DOHH2 (cell line): ENCODE data around the gene SLC5A10.

Experiments
- H3F3A ChIP-seq: fragments of 200-600 bp; sonication (generic), shearing (Covaris generic); 2 replicates; pipeline ENCODE4 v1.6.0; 2016; ENCODE audit warnings: antibody characterized with exemption, mild to moderate bottlenecking; ENCODE audit not compliant: control insufficient read depth, insufficient read depth
- H3K27ac ChIP-seq: fragments of 200-600 bp; sonication (generic); 2 replicates; pipeline ENCODE4 v1.5.1; 2014; ENCODE audit warnings: low read depth, mild to moderate bottlenecking, low read length, moderate library complexity
- H3K27me3 ChIP-seq: fragments of 200-600 bp; sonication (generic); 2 replicates; pipeline ENCODE4 v1.6.1; 2014; ENCODE audit warnings: mild to moderate bottlenecking, low read length, mixed read lengths; ENCODE audit not compliant: control insufficient read depth
- H3K36me3 ChIP-seq: fragments of 200-600 bp; sonication (generic); 2 replicates; pipeline ENCODE4 v1.6.1; 2014; ENCODE audit warnings: mild to moderate bottlenecking, low read length, moderate library complexity, mixed read lengths; ENCODE audit not compliant: control insufficient read depth
- H3K4me1 ChIP-seq: fragments of 200-600 bp; sonication (generic); 2 replicates; pipeline ENCODE4 v1.6.1; 2014; ENCODE audit warnings: mild to moderate bottlenecking, low read length, mixed read lengths; ENCODE audit not compliant: control insufficient read depth
- H3K4me2 ChIP-seq: fragments of 200-600 bp; sonication (generic); 2 replicates; pipeline ENCODE4 v1.6.0; 2014; ENCODE audit warnings: mild to moderate bottlenecking, low read length, moderate library complexity
- H3K4me3 ChIP-seq: fragments of 200-600 bp; sonication (generic); 2 replicates; pipeline ENCODE4 v1.5.1; 2014; ENCODE audit warnings: mild to moderate bottlenecking, low read length, mixed read lengths
- H3K79me2 ChIP-seq: fragments of 200-600 bp; sonication (generic); 2 replicates; pipeline ENCODE4 v1.6.1; 2014; ENCODE audit warnings: mild to moderate bottlenecking, low read length, mixed read lengths; ENCODE audit not compliant: control insufficient read depth
- H3K9me2 ChIP-seq: fragments of 200-600 bp; sonication (generic); replicated peaks from 2 replicates; pipeline ENCODE4 v1.6.1; 2014; ENCODE audit warnings: mild to moderate bottlenecking, low read length, mixed read lengths; ENCODE audit not compliant: control insufficient read depth
- H3K9me3 ChIP-seq: fragments of 200-600 bp; sonication (generic); 2 replicates; pipeline ENCODE4 v1.6.1; 2014; ENCODE audit warnings: antibody characterized with exemption, low read length, mixed read lengths; ENCODE audit not compliant: control insufficient read depth, insufficient read depth
- H4K20me1 ChIP-seq: fragments of 200-600 bp; sonication (generic); 2 replicates; pipeline ENCODE4 v1.6.0; 2014; ENCODE audit warnings: low read depth, mild to moderate bottlenecking, antibody characterized with exemption, low read length, moderate library complexity; ENCODE audit not compliant: control insufficient read depth, insufficient read depth
- EZH2phosphoT487 ChIP-seq: fragments of 200-600 bp; sonication (generic); IDR thresholded peaks from 2 replicates; pipeline ENCODE4 v1.6.1; 2017; ENCODE audit warnings: borderline replicate concordance, mild to moderate bottlenecking, antibody characterized with exemption, low read length, moderate library complexity, mixed read lengths
- TF ChIP-seq, protein P1 (sequence below): fragments of 200-600 bp; sonication (generic); IDR thresholded peaks from one replicate; pipeline ENCODE4 v1.5.1; 2014; ENCODE audit warnings: antibody characterized with exemption, mild to moderate bottlenecking, low read depth, low read length; ENCODE audit not compliant: poor library complexity, severe bottlenecking

The SLC5A10 gene

DNA sequence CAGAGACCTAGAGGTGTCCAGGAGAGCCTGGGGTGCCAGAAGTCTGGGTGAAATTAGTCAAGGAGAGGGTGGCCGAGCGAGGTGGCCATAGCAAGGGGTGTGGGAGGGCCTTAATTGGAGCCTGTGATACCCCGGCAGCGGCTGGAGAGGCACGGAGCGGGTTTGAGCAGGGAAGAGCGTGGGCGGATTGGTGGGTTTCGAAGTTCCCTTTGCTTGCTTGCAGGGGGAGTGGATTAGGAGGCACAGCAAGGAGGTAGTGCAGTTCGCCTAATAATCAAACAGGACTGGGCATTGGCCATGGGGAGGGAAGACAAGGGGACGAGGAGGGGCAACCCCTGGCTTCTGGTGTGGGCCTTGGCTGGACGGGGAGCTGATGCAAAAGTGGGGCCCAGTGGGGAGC lies 58.0 kb downstream of the SLC5A10 start:
- H4K20me1 ChIP-seq, result no peaks in the 10 kb centered on the region
- peaks cover 13% of the 10 kb centered on the region for H3F3A ChIP-seq
- H3K9me2 ChIP-seq, result no peaks in the 10 kb centered on the region
- H3K4me3 ChIP-seq, result no peak overlapping the region
- peaks cover 8% of the 10 kb centered on the region for H3K4me1 ChIP-seq
- TF ChIP-seq, protein P1, sequence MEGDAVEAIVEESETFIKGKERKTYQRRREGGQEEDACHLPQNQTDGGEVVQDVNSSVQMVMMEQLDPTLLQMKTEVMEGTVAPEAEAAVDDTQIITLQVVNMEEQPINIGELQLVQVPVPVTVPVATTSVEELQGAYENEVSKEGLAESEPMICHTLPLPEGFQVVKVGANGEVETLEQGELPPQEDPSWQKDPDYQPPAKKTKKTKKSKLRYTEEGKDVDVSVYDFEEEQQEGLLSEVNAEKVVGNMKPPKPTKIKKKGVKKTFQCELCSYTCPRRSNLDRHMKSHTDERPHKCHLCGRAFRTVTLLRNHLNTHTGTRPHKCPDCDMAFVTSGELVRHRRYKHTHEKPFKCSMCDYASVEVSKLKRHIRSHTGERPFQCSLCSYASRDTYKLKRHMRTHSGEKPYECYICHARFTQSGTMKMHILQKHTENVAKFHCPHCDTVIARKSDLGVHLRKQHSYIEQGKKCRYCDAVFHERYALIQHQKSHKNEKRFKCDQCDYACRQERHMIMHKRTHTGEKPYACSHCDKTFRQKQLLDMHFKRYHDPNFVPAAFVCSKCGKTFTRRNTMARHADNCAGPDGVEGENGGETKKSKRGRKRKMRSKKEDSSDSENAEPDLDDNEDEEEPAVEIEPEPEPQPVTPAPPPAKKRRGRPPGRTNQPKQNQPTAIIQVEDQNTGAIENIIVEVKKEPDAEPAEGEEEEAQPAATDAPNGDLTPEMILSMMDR, result no peak
- TF ChIP-seq EZH2phosphoT487, result no peak
- no peak overlapping the region for H3K27ac ChIP-seq
- H3K27me3 ChIP-seq, result no peaks in the 10 kb centered on the region
- no peaks in the 10 kb centered on the region for H3K9me3 ChIP-seq
- no peaks in the 10 kb centered on the region for H3K36me3 ChIP-seq
- H3K4me2 ChIP-seq, result no peak overlapping the region
- H3K79me2 ChIP-seq, result no peaks in the 10 kb centered on the region

DNA sequence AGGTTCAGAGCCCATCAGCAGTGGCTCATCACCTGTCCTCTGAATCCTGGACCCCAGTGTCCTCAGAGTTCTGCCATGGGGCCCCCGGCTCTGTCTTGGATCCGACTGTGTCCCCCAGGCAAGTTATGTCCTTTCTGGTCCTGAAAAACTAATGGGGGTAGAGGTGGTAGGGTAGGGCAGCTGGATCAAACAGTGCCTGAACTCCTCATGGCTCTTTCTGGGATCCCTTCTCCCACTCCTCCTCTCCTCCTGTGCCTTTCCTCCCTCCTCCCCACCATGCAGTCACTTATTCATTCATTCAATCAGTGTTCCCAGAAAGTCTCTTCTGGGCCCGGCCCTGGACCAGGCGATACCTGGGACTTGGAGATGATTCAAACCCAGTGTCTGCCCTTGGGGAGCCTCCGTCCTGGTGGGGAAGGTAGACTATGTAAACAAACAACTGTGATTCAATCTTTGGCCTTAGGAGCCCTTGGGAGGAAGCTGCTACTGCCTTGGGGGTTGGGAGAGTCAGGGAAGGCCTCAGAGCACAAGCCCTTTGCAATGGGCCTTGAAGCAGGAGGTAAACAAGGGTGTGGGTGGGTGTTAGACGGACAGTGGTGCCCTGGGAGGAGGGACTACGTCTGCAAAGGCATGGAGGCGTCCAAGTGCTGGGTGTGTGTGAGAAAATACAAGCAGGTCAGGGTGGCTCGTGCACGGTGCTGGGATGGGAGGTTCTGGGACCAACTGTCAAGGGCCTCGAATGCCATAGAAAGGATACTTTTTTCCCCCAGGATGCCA lies 59.0 kb downstream of the SLC5A10 start:
- H3K79me2 ChIP-seq, result no peaks in the 10 kb centered on the region
- H4K20me1 ChIP-seq, result no peaks in the 10 kb centered on the region
- no peaks in the 10 kb centered on the region for H3K9me3 ChIP-seq
- TF ChIP-seq EZH2phosphoT487, result no peak
- TF ChIP-seq, protein P1, result no peak
- no peak overlapping the region for H3K4me2 ChIP-seq
- H3K9me2 ChIP-seq, result no peaks in the 10 kb centered on the region
- 0 out of 2 replicates have a peak, but pooled peaks cover 3% of the 10 kb centered on the region for H3K27me3 ChIP-seq
- no peaks in the 10 kb centered on the region for H3K36me3 ChIP-seq
- no peak overlapping the region for H3K27ac ChIP-seq
- peaks cover 11% of the 10 kb centered on the region for H3F3A ChIP-seq
- no peaks in the 10 kb centered on the region for H3K4me1 ChIP-seq
- H3K4me3 ChIP-seq, result no peak overlapping the region

DNA sequence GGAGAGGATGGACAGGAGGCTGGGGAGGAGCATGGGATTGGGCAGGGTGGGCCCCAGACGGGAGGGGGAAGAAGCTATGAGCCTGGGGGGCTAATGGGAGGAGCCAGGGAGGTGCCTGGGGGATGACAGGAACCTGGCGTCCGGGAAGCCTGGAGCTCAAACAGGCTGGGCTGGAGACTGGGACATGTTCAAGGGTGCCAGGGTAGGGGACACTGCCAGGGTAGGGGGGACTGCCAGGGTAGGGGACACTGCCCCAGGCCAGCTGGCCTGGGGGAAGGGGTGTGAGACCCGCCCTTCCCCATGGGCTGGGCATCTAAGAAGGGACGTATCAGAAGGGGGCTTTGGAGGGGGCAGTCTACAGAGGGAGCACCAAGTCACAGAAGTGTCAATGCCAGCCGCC lies 59.6 kb downstream of the SLC5A10 start:
- Histone ChIP-seq H3K27me3 (0 out of 2 replicates have a peak, but pooled peaks cover 3% of the 10 kb centered on the region), H4K20me1 (no peaks in the 10 kb centered on the region), H3K9me2 (no peaks in the 10 kb centered on the region), H3K36me3 (no peaks in the 10 kb centered on the region), H3K4me2 (no peak overlapping the region), H3K4me1 (no peaks in the 10 kb centered on the region), H3K79me2 (no peaks in the 10 kb centered on the region), H3K4me3 (no peak overlapping the region), H3K27ac (no peak overlapping the region), H3K9me3 (no peaks in the 10 kb centered on the region), H3F3A (peaks cover 7% of the 10 kb centered on the region; the same call in 1 of the 2 replicates)
- TF ChIP-seq, protein P1, result no peak
- no peak for TF ChIP-seq EZH2phosphoT487
